ENCODE measurements around the gene RPL37A.

GRCh38 chr2:216486271-216486670 lies 12.4 kb upstream of the RPL37A start:
- no peak for TF ChIP-seq POLR2AphosphoS5 (IDR thresholded peaks at IDR 0.05)
- TF ChIP-seq CTCF (IDR thresholded peaks at IDR 0.05): no peak
